HG03095 (cell line): ENCODE data around the gene PRXL2A.
A peak's percentile ranks its signal among the peaks of the same experiment; 100 is the strongest.

Source experiments
- ATAC-seq: cut with Tn5 transposase; IDR thresholded peaks from one replicate; pipeline ENCODE4 v1.9.1; 2021; ENCODE audit warnings: moderate library complexity; ENCODE audit not compliant: unreplicated experiment

Gene PRXL2A

GRCh38 chr10:80460399-80461207 lies 52.3 kb downstream of the PRXL2A start:
- ATAC-seq = no peak

GRCh38 chr10:80461208-80462183 lies 53.1 kb downstream of the PRXL2A start:
- no peak for ATAC-seq

GRCh38 chr10:80462299-80462980 lies 54.1 kb downstream of the PRXL2A start:
- ATAC-seq = no peak

- peak; percentile 29 for ATAC-seq
Measured at GRCh38 chr10:80462981-80463741, 54.8 kb downstream of the PRXL2A start.

- no peak for ATAC-seq
Measured at GRCh38 chr10:80463868-80464267, 55.5 kb downstream of the PRXL2A start.

- ATAC-seq = no peak
Measured at GRCh38 chr10:80464557-80465450, 56.5 kb downstream of the PRXL2A start.

- no peak for ATAC-seq
Measured at GRCh38 chr10:80465451-80465835, 57.1 kb downstream of the PRXL2A start.

- no peak for ATAC-seq
Measured at GRCh38 chr10:80465839-80466590, 57.7 kb downstream of the PRXL2A start.

GRCh38 chr10:80466724-80467326 lies 58.5 kb downstream of the PRXL2A start:
- ATAC-seq = no peak

- ATAC-seq = no peak
Measured at GRCh38 chr10:80468002-80468401, 59.7 kb downstream of the PRXL2A start.

GRCh38 chr10:80468806-80469421 lies 60.6 kb downstream of the PRXL2A start:
- ATAC-seq = no peak

- no peak for ATAC-seq
Measured at GRCh38 chr10:80470266-80470665, 61.9 kb downstream of the PRXL2A start.

GRCh38 chr10:80471001-80471400 lies 62.6 kb downstream of the PRXL2A start:
- no peak for ATAC-seq

GRCh38 chr10:80471715-80472233 lies 63.4 kb downstream of the PRXL2A start:
- peak; percentile 56 for ATAC-seq

- peak; percentile 95 for ATAC-seq
Measured at GRCh38 chr10:80472234-80473095, 64.1 kb downstream of the PRXL2A start.

- no peak for ATAC-seq
Measured at GRCh38 chr10:80473096-80473657, 64.8 kb downstream of the PRXL2A start.
